RKO (cell line): Measurements from ENCODE around the gene MS4A4E.
"Not testable (repeated sequence)": the region's sequence is repeated elsewhere in the genome, so short reads cannot be mapped to it uniquely, and the experiment has no call there.

Experiments
- DNase-seq: peaks from one replicate; pipeline ENCODE4 v3.0.0-alpha.2; 2016; ENCODE audit warnings: low spot score

The MS4A4E gene

GRCh38 chr11:60242740-60243239 is at the start of gene MS4A4E:
TSS of gene MS4A4E (minus strand) at chr11:60243137. CDS start at chr11:60230055, 13,082 bp downstream.
- no peak for DNase-seq

GRCh38 chr11:60292145-60292544 is 49.2 kb upstream of the MS4A4E start:
- no peak for DNase-seq

- DNase-seq: no peak
These were observed 45.6 kb upstream of the MS4A4E start for GRCh38 chr11:60288531-60288930.

GRCh38 chr11:60285411-60286126 is 42.6 kb upstream of the MS4A4E start:
- not testable (repeated sequence) for DNase-seq

GRCh38 chr11:60282286-60282685 is 39.3 kb upstream of the MS4A4E start:
- DNase-seq: no peak

- no peak for DNase-seq
These were observed 38.5 kb upstream of the MS4A4E start for GRCh38 chr11:60281485-60281884.

- DNase-seq: no peak
These were observed 37.5 kb upstream of the MS4A4E start, which contains the start of gene MS4A4A for GRCh38 chr11:60280412-60280811. TSS of gene MS4A4A (plus strand) at chr11:60280666. CDS start at chr11:60280676, 10 bp downstream.

- DNase-seq: no peak
These were observed 31.5 kb upstream of the MS4A4E start for GRCh38 chr11:60274416-60274815.

- DNase-seq: peak; percentile 61
These were observed 22.7 kb upstream of the MS4A4E start for GRCh38 chr11:60265373-60266214.

GRCh38 chr11:60264644-60265043 is 21.7 kb upstream of the MS4A4E start:
- no peak for DNase-seq

GRCh38 chr11:60263402-60263801 is 20.5 kb upstream of the MS4A4E start:
- DNase-seq: no peak

- DNase-seq: no peak
These were observed 18.1 kb upstream of the MS4A4E start for GRCh38 chr11:60261014-60261413.

- no peak for DNase-seq
These were observed 15.2 kb upstream of the MS4A4E start for GRCh38 chr11:60257956-60258722.

- DNase-seq: no peak
These were observed 9.5 kb upstream of the MS4A4E start for GRCh38 chr11:60252213-60253108.

GRCh38 chr11:60251485-60252212 is 8.7 kb upstream of the MS4A4E start:
- DNase-seq: peak; percentile 55

GRCh38 chr11:60241786-60242185 is 1.2 kb downstream of the MS4A4E start:
- DNase-seq: no peak

- no peak for DNase-seq
These were observed 2.3 kb downstream of the MS4A4E start for GRCh38 chr11:60240662-60241061.

- DNase-seq: no peak
These were observed 7.6 kb downstream of the MS4A4E start for GRCh38 chr11:60235321-60235720.

GRCh38 chr11:60230681-60231080 is 12.3 kb downstream of the MS4A4E start:
- no peak for DNase-seq

GRCh38 chr11:60222141-60222540 is 20.8 kb downstream of the MS4A4E start:
- no peak for DNase-seq
